ENCODE results near the gene SEMA4A.
"Not testable (repeated sequence)": the region's sequence is repeated elsewhere in the genome, so short reads cannot be mapped to it uniquely, and the experiment has no call there.

SEMA4A gene

DNA sequence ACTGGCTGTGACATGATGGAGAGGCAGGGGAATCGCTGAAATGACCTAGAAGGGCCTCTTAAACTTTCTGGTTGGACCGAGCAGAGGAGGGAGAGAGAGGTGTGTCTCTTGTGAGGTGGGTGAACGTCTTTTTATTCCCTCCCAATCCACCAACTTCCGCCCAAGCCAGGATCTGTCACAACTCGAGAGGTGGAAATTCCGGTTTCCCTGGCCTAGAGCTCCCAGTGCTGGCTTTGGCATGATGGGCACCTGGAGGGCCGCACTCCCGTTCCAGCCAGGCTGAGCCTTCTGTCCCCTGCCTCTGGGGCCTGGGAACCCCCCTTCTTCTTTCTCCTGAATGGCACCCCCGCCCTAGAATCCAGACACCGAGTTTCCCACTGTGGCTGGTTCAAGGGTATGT is at the start of gene SEMA4A:
TSS of gene SEMA4A (plus strand) at position 224 of the 400 bp plus-strand sequence. CDS start 994 bp downstream, outside the sequence.
- no peak for DNase-seq (ENCODE audit: low read depth in 2 of 2)

DNA sequence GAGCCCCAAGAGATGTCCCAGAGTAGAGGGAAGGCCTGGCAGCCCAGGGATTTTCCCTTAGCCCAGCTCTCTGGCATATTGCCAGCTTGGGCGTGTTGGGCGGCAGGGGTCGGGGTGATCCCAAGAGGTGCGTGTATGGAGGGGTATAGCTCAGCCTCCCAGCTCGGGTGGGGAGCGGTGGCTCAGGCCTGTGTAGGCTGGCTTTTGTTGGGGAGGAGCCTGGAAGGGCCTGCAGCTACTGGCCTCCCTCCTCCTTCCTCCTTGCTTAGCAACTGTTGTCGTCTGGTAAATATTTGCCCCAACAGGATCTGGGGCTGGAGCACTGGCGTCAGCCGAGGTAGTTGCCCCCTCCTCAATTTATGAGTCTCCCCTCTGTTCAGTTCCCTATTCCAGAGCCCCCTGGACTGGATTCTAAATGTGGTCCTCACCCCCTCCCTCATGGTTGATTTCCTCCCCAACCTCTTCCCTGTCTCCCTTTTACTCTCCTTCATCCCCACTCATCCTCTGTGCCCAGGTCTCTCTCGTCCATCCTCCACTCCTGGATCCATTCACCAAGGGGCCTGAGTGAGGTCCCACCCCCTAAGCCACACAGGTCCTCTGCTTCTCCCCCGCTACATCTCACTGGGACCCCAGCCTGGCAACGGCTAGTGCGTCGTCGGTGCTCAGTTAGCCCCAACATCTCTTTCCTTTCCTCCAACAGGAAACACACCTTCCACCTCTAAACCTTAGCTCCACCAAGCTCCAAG is 49.1 kb upstream of the SEMA4A start:
- no peak for DNase-seq (ENCODE audit: low read depth in 2 of 2)

DNA sequence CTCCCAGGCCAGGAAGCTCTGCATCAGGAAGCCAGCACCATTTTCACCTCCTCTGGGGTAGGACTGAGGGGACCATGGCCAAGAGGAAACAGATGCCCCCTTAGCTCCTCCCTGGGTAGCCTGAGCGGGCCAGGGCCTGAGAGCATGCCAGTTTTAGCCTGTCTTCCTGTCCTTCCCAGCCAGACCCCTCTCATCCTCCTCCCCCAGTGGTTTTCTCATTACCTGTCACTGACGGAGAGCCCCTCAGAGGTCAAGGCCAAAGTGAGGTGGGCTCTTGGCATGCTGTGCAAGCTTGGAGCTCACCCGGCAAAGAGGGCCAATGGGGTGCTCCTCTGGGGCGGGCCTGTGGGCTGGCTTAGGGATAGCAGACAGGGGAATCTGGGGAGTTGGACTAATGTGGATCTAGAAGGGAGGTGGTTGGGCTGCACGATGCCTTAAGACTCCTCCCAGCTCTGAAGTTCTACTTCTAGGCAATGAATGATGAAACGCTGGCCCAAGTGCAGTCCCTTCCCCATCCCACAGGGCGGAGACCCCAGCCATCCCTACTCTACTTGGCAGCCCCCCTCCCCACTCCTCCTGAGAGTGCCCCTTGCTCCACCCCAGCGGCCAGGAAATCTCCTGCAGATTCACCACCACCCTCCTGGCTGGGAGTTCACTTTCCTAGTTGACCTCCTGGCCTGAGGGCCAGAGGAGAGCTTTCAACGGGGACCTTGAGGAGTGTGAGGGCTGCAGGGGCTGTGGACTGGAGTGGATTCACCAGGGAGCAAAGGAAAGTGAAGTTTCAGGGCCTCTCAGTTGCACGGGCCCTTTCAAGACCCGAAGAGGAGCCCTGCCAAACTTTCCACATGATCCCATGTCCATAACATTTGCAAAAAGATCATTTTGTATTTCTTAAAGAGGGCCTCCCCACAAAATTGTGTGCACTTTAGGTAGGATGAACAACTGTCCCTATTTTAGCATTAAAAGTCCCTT is 48.2 kb upstream of the SEMA4A start:
- no peak for DNase-seq (ENCODE audit: low read depth in 2 of 2)

DNA sequence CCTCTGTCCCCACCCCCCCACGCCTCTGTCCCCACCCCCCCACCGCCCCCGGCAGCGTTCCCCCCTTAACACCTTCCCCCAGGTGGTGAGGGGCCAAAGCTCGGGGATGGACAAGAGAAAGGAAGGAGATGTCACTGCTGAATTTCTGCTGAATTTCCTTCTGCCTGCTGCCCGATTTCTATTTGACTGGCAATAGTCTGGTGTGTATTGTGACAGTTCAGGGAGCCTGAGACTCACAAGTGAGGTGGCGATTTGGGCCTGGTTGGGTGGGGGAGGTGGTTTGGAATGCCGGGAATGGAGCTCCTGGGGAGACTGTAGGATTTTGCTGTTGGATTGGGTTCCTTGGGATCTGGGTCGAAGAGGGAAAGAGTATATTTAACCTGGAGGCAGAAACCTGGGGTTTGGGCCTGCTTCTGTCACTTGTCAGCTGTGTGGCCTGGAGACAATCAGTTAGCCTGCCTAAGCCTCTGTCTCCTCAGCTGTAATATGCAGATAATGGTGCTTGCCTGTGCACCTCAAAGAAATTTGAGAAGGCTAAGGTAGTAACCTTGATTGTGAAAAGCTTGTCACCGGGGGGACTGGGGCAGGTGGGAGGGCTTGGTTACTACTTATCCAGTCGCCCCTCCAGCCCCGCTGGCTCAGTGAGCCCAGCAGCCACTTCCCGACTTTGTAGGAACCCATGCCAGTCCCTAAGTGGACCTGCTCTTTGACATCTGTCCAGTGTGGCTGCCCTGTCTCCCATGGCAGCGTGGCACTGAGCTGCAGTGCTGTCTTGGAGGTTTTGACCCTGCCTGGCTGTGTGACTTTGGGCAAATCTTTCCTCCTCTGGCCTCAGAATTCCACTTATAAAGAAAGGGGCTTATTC is 46.5 kb upstream of the SEMA4A start:
- no peak for DNase-seq (ENCODE audit: low read depth in 2 of 2)

DNA sequence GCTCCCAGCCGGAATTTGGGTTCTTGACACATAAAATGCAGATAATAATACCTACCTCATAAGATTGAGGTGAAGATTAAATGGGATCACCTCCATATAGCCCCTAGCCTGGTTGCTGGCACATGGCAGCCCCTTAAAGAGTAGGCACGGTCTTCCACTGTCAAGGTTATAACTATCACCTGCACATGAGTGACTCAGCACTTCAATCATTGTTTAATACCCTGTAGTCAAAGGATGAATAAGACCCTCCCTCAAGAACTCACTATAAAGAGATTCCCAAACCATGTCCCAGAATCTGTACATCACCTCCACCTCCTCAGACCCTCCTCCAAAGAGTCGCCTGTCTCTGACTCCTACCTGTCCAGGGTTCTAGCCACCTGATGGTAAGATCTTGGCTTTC is 45.3 kb upstream of the SEMA4A start:
- no peak for DNase-seq (ENCODE audit: low read depth in 2 of 2)

DNA sequence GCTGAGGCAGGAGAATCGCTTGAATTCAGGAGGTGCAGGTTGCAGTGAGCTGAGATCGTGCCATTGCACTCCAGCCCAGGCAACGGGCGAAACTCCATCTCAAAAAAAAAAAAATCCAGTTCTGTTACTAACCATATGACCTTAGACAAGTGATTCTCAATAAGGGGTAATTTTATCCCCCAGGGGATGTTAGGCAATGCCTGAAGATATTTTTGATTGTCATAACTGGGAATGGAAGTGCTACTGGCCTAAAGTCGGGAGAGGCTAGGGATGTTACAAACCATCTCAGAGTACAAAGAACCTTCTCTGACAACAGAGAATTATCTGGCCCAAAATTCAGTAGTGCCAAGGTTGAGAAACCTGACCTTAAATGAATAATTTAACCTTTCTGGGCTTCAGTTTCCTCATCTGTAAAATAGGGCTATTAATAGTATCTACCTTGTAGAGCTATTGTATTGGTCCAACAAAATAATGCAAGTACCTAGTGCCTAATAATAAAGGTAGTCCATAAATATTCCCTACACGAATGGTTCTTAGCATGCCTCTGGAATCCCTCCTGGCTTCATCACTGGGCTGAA is 44.6 kb upstream of the SEMA4A start:
- no peak for DNase-seq (ENCODE audit: low read depth in 2 of 2)

DNA sequence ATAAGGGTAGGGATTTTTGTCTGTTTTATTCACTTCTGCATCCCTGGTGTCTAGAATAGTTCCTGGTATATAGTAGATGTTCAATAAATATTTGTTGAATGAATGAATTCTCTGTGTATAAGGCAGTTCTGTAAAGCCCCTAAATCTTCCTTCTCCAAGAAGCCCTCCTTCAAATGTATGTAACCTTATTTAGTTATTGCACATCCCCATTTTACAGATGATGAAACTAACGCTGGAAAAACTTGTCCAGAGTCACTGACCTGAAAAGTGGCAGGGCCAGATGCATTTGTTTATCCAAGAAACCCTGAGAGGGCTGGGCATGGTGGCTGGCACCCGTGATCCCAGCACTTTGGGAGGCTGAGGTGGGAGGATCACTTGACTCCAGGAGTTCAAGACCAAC is 43.1 kb upstream of the SEMA4A start:
- DNase-seq (ENCODE audit: low read depth in 2 of 2) = no peak

DNA sequence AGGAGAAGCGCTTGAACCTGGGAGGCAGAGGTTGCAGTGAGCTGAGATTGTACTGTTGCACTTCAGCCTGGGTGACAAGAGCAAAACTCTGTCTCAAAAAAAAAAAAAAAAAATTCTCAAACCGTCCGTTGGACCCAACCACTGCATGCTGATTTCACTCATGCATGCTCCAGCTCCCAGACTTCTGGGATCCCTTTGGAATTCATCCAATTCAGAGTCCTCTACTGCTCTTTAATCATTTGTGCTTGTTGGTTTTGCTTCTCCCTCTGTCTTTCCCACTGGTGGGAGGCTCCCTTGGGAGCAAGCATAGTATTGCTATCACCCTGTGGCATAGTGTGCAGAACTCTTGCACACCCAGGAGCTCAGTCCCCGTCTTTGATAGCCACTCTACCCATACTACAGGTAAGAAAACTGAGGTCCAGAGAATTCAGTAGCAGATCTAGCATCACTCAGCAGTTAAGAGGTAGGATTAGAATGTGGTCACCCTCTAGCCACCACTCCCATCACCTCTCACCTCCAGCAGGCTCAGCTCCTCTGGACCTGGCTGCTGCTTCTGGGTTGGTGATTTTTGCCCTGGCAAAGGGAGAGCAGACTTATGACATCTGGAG is 41.9 kb upstream of the SEMA4A start:
- DNase-seq (ENCODE audit: low read depth in 2 of 2) = no peak

DNA sequence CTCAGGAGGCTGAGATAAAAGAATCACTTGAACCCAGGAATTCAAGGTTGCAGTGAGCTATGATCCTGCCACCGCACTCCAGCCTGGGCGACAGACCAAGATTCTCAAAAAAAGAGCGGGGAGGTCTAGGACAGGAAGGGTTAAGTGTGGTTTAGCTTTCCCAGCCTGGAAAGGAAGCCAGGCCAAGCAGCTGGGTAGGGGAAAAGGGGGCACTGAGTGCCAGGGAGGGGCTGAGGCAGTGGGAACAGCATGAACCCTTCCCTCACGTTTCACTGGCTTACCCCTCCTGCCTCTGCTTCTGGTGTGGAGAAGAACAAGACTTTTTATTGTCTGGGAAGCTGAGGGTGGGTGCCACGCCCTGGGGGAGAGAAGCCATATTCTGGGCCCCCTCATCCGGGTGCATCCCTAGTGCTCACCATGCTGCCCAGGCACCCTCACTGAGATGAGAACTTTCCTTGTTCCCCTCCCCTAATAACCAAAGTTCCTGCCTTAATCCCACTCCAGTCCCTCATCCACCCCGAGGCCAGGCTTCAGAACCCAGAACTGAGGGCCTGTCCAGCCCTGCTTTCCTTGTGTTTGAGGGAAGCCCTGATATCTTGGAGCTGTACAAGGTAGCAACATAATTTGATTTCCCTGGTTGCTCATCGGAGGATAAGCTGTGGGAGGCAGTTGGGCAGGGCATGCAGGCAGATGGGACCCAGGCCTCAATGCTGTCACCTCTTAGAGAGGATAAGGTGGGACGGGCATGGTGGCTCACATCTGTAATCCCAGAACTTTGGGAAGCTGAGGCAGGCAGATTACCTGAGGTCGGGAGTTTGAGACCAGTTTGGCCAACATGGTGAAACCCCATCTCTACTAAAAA is 40.9 kb upstream of the SEMA4A start:
- no peak for DNase-seq (ENCODE audit: low read depth in 2 of 2)

DNA sequence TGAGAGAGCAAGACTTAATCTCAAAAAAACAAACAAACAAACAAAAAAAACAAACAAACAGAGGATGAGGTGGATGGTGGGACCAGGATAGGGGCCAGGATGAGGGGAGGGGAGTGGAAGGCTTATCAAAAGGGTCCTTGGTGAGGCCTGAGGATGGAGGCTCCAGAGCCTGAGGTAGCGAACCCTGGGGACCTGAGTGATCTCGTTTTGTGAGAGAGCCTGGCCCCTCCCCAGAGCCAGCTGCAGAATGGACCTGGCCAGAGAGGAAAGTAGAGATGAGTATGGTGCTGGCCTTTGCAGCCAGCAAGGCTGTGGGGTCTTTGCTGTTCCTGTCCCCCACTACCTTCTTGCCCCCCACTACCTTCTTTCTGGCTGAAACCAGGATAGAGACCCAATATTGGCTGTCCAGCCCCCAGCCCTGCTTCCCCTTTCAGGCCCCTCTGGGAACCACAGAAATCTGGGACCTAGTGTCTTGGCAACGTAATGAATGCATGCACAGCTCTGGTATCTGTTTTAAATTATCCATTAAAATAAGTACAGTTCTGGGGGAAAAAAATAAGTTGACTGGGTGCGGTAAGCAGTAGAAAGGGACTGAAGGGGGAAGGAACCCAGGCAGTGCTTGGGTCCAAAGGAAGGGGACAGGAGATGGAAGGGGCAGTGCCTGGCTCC is 40.0 kb upstream of the SEMA4A start:
- DNase-seq (ENCODE audit: low read depth in 2 of 2) = no peak

DNA sequence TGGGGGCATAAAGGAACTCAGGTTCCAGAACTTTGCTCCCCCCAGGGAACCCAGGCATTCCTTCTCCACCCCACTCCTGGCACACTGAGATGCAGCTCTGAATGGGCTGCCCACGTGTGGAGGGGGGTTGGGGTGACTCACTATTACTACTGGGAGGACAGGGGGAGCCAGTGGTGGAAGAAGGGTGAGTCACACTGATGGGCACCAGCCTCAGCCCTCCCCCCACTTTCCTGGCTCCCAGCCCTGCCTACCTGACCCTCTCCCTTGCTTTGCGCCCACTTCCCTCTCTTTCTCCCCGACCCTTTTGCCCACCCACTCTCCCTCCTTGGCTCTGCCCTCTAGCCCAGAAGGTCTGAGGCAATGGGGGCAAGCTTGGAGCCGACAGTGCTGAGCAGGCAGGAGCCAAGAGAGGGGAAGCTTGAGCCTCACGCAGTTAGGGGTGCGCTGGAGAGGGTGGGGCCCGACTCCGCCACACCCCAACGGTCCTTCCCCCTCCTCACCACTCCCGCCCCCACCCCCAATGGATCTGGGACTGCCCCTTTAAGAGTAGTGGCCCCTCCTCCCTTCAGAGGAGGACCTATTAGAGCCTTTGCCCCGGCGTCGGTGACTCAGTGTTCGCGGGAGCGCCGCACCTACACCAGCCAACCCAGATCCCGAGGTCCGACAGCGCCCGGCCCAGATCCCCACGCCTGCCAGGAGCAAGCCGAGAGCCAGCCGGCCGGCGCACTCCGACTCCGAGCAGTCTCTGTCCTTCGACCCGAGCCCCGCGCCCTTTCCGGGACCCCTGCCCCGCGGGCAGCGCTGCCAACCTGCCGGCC is 39.1 kb upstream of the SEMA4A start, which contains the start of gene LMNA:
TSS of gene LMNA (plus strand) at position 611 of the 818 bp plus-strand sequence. CDS start 208 bp downstream, outside the sequence.
- DNase-seq (ENCODE audit: low read depth in 2 of 2) = peak; percentile 91

DNA sequence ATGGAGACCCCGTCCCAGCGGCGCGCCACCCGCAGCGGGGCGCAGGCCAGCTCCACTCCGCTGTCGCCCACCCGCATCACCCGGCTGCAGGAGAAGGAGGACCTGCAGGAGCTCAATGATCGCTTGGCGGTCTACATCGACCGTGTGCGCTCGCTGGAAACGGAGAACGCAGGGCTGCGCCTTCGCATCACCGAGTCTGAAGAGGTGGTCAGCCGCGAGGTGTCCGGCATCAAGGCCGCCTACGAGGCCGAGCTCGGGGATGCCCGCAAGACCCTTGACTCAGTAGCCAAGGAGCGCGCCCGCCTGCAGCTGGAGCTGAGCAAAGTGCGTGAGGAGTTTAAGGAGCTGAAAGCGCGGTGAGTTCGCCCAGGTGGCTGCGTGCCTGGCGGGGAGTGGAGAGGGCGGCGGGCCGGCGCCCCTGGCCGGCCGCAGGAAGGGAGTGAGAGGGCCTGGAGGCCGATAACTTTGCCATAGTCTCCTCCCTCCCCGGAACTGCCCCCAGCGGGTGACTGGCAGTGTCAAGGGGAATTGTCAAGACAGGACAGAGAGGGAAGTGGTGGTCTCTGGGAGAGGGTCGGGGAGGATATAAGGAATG is 38.4 kb upstream of the SEMA4A start:
- DNase-seq (ENCODE audit: low read depth in 2 of 2) = no peak

DNA sequence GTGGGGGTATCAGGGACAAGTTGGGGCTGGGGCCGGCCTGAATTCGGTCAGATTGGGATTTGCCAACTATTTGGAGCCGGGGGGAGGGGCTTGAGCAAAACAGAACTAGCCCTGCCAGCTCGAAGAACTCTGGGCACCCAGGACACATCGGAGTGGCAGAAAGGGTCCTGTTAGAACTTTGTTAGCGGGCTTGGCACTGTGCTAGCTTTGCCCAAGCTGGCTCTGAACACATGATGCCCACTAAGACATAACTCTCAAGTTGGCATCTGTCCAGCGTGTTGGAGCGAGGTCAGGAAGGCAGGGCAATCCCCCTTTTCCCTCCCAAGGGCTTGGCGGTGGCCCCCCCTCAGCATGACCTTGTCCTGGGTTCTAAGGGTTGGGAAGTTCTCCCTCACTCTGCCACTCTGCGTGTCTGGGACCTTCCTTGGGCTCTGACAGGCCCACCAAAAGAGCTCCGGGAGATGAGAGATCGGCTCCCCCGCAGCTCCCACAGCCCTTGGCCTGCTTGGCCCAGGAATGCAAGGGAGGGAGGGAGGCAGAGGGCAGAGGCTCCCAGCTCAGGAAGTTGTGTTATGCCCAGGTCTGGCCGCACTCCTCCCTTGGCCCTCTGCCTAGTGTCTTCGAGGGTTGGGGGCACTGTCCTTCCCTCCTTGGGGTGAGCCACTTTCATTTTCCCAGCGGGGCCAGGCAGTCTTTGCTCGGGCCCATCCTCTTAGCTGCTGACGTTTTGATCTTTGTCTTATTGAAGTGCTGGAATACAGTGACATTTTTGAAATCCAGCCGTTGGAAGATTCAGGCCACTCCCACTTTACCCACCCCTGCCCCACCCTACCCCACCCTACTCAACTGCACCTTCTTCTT is 37.6 kb upstream of the SEMA4A start:
- no peak for DNase-seq (ENCODE audit: low read depth in 2 of 2)

DNA sequence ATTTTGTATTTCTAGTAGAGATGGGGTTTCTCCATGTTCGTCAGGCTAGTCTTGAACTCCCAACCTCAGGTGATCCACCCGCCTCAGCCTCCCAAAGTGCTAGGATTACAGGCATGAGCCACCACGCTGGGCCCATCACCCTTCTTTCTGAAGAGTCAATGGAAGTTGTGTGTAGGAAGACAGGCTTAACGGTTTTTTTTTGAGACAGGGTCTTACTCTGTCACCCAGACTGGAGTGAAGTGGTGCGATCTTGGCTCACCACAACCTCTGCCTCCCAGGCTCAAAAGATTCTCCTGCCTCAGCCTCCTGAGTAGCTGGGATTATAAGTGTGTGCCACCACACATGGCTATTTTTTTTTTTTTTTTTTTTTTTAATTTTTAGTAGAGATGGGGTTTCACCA is 36.7 kb upstream of the SEMA4A start:
- not testable (repeated sequence) for DNase-seq (ENCODE audit: low read depth in 2 of 2)

DNA sequence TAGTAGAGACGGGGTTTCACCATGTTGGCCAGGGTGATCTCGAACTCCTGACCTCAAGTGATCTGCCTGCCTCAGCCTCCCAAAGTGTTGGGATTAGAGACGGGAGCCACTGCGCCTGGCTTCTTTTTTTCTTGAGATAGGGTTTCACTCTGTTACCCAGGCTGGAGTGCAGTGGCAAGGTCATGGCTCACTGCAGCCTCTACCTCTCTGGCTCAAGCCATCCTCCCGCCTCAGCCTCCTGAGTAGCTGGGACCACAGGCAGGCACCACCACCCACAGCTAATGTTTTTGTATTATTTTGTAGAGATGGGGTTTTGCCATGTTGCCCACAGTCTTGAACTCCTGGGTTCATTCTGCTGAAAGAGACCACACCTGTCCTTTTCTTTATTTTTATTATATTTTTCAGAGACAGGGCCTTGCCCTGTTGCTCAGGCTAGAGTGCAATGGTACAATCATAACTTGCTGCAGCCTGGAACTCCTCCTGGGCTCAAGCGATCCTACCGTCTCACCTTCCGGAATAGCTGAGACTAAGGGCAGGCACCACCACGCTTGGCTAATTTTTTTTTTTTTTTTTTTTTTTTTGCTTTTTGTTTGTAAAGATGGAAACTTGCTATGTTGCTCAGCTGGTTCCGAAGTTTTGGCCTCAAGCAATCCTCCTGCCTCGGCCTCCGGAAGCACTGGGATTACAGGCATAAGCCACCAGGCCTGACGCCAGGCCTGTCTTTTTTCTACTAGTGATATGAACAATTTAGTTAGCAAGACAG is 35.8 kb upstream of the SEMA4A start:
- DNase-seq (ENCODE audit: low read depth in 2 of 2) = no peak

DNA sequence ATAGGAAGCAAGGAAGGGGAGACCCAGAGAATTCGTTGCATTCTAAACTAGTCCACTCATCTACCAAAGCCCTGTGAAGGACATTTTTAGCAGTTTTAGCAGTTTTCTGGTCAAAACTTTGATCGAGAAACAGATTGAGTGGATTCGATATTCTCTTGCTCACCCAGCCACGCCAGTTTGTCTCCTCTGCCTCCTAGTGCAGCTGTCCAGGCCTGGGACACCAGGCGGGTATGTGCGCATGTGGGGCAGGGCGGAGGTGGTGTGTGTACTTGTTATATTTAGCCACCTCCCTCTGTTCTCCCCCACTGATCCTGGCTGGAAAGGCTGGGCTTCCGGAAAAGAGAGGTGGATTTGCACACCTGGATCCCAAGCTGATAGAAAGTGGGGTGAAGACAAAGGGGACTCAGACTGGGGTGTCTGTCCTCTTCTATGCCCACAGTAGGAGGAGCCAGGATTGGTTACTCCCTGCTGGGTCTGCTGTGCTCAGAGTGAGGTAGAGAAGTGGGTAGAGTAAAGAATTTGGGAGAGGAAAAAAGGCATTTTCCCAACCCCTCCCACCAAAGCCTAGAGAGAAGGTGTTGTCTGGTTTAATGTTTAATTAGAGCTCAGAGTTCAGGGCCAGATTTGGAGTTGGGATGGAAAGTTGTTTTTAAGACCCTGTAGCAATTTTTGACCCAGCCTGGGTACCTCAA is 35.1 kb upstream of the SEMA4A start:
- no peak for DNase-seq (ENCODE audit: low read depth in 2 of 2)

All from fibroblast of skin of left biceps (primary cell).